ENCODE data around the gene DNAJC11.
"Not testable (repeated sequence)": the region's sequence is repeated elsewhere in the genome, so short reads cannot be mapped to it uniquely, and the experiment has no call there.

DNAJC11 gene

DNA sequence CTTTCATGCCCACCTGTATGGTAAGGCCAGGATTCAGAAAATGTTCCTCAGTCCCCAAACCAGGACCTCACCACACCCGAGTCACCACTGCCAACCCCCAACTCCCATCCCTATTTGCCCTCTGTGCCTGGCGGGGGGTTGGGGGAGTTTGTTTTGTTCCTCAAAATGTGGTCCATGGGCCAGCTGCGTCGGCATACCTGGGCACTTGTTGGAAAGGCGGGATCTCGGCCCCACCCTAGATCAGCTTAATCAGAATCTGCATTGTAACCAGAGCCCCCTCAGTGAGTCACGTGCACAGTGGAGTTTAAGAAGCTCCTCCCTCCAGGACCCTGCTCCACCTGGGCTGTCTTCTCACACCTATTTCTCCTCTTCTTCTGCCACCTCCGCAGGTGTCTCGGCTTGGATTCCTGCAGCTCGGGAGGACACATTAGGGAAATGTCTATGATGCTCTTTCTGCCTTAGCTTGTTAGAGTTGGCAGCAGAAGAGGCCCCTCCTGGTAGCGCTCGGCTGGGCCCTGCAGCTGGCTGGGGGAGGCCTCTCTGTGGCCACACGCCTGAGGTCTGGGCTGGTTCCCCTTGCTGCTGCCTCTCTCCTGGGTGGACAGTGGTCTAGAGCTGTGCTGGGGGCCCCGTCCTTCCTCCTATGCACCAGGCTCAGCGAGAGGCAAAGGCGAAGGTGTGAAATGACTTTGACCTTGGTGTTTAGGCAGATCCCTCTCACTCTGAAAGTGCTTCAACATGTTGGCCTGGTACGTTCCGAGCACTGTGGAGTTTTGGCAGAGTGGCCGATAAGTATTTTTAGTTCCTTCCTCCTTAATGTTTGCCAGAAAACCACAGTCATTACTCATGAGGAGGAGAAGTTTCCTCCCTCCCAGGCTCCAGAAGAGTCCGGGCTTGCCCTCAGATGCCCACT is 41.8 kb upstream of the DNAJC11 start:
- H3K4me1 ChIP-seq (ENCODE audit: low read length): peaks cover 4% of the 10 kb centered on the region; the same call in 1 of the 2 replicates
- no peaks in the 10 kb centered on the region for H4K20me1 ChIP-seq (ENCODE audit: insufficient read depth, low read length)
- peaks cover 5% of the 10 kb centered on the region; the same call in 1 of the 2 replicates for H3F3A ChIP-seq (ENCODE audit: insufficient read depth, low read length)
- no peak overlapping the region for H3K9ac ChIP-seq (ENCODE audit: low read length)
- no peaks in the 10 kb centered on the region for H3K9me2 ChIP-seq (replicated peaks; ENCODE audit: insufficient read depth, low read length)
- no peak overlapping the region for H2AFZ ChIP-seq (ENCODE audit: low read length)
- TF ChIP-seq EZH2 (optimal IDR thresholded peaks at IDR 0.05; ENCODE audit: low read depth, low read length) (no peak), EZH2phosphoT487 (IDR thresholded peaks at IDR 0.05; ENCODE audit: low read length) (no peak)
- TF ChIP-seq, protein P1, sequence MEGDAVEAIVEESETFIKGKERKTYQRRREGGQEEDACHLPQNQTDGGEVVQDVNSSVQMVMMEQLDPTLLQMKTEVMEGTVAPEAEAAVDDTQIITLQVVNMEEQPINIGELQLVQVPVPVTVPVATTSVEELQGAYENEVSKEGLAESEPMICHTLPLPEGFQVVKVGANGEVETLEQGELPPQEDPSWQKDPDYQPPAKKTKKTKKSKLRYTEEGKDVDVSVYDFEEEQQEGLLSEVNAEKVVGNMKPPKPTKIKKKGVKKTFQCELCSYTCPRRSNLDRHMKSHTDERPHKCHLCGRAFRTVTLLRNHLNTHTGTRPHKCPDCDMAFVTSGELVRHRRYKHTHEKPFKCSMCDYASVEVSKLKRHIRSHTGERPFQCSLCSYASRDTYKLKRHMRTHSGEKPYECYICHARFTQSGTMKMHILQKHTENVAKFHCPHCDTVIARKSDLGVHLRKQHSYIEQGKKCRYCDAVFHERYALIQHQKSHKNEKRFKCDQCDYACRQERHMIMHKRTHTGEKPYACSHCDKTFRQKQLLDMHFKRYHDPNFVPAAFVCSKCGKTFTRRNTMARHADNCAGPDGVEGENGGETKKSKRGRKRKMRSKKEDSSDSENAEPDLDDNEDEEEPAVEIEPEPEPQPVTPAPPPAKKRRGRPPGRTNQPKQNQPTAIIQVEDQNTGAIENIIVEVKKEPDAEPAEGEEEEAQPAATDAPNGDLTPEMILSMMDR (IDR thresholded peaks at IDR 0.05; ENCODE audit: low read length): no peak
- no peak overlapping the region for H3K27ac ChIP-seq (ENCODE audit: low read length)
- H3K27me3 ChIP-seq (replicated peaks; ENCODE audit: insufficient read depth, low read length): peaks cover 70% of the 10 kb centered on the region
- H3K4me3 ChIP-seq (ENCODE audit: low read length): no peak overlapping the region
- no peak overlapping the region for H3K4me2 ChIP-seq (ENCODE audit: low read depth, low read length)
- H3K9me3 ChIP-seq (replicated peaks; ENCODE audit: insufficient read depth, low read length): no peaks in the 10 kb centered on the region
- no peak for DNase-seq
- H3K79me2 ChIP-seq (ENCODE audit: low read length): no peaks in the 10 kb centered on the region
- H3K36me3 ChIP-seq (replicated peaks; ENCODE audit: insufficient read depth, low read length): no peaks in the 10 kb centered on the region

DNA sequence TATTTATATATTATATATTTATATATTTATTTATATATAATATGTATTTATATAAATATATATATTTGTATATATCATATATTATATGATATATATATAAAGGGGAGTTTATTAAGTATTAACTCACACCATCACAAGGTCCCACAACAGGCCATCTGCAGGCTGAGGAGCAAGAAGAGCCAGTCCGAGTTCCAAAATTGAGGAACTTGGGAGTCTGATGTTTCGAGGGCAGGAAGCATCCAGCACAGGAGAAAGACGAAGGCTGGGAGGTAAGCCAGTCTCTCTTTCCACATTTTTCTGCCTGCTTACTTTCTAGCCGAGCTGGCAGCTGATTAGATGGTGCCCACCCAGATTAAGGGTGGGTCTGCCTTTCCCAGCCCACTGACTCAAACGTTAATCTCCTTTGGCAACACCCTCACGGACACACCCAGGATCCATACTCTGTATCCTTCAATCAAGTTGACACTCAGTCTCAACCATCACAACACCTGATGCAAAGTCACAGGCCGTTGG is 41.1 kb upstream of the DNAJC11 start:
- peaks cover 69% of the 10 kb centered on the region for H3K27me3 ChIP-seq (replicated peaks; ENCODE audit: insufficient read depth, low read length)
- not testable (repeated sequence) for H3K27ac ChIP-seq (ENCODE audit: low read length); H3K36me3 ChIP-seq (replicated peaks; ENCODE audit: insufficient read depth, low read length); DNase-seq; H3K4me3 ChIP-seq (ENCODE audit: low read length); H3F3A ChIP-seq (ENCODE audit: insufficient read depth, low read length); H3K4me2 ChIP-seq (ENCODE audit: low read depth, low read length); H3K9me2 ChIP-seq (replicated peaks; ENCODE audit: insufficient read depth, low read length); H2AFZ ChIP-seq (ENCODE audit: low read length); H3K79me2 ChIP-seq (ENCODE audit: low read length); H3K4me1 ChIP-seq (ENCODE audit: low read length); H3K9ac ChIP-seq (ENCODE audit: low read length); H3K9me3 ChIP-seq (replicated peaks; ENCODE audit: insufficient read depth, low read length); H4K20me1 ChIP-seq (ENCODE audit: insufficient read depth, low read length)

DNA sequence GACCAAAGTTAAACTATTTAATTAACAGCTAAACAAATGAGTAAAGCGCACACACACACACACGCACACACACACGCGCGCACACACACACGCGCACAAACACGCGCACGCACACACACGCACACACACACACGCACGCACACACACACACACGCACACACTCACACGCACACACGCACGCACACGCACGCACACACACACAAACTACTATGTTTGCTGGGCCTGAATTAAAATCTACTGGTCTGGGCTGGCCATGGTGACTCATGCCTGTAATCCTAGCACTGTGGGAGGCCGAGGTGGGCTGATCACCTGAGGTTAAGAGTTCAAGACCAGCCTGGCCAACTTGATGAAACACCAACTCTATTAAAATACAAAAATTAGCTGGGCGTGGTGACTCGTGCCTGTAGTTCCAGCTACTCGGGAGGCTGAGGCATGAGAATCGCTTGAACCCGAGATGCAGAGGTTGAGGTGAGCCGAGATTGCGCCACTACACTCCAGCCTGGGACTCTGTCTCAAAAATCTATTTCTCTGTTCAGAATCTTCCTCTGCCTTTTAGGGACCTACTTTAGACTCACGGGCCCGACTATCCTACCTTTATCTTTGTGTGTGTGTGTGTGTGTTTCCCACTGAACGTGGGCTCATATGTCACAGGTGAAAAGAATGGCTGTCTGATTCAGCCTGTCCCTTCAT is 37.5 kb upstream of the DNAJC11 start:
- no peak overlapping the region for H3K9ac ChIP-seq (ENCODE audit: low read length)
- H3K79me2 ChIP-seq (ENCODE audit: low read length): no peaks in the 10 kb centered on the region
- H2AFZ ChIP-seq (ENCODE audit: low read length): no peak overlapping the region
- no peaks in the 10 kb centered on the region for H3K4me1 ChIP-seq (ENCODE audit: low read length)
- no peak overlapping the region for H3K27ac ChIP-seq (ENCODE audit: low read length)
- TF ChIP-seq EZH2 (optimal IDR thresholded peaks at IDR 0.05; ENCODE audit: low read depth, low read length): no peak
- TF ChIP-seq, protein P1 (IDR thresholded peaks at IDR 0.05; ENCODE audit: low read length): no peak
- no peaks in the 10 kb centered on the region for H3F3A ChIP-seq (ENCODE audit: insufficient read depth, low read length)
- no peaks in the 10 kb centered on the region for H3K9me2 ChIP-seq (replicated peaks; ENCODE audit: insufficient read depth, low read length)
- no peaks in the 10 kb centered on the region for H4K20me1 ChIP-seq (ENCODE audit: insufficient read depth, low read length)
- DNase-seq: no peak
- H3K9me3 ChIP-seq (replicated peaks; ENCODE audit: insufficient read depth, low read length): no peaks in the 10 kb centered on the region
- no peak overlapping the region for H3K4me3 ChIP-seq (ENCODE audit: low read length)
- H3K4me2 ChIP-seq (ENCODE audit: low read depth, low read length): no peak overlapping the region
- H3K36me3 ChIP-seq (replicated peaks; ENCODE audit: insufficient read depth, low read length): no peaks in the 10 kb centered on the region
- H3K27me3 ChIP-seq (replicated peaks; ENCODE audit: insufficient read depth, low read length): peaks cover 82% of the 10 kb centered on the region

All from MM.1S (cell line).